DOHH2 (cell line): ENCODE results near the gene CNGB1.

Source experiments
- CTCF ChIP-seq: fragments of 200-600 bp; sonication (generic); IDR thresholded peaks from one replicate; pipeline ENCODE4 v1.5.1; 2014; ENCODE audit warnings: antibody characterized with exemption, mild to moderate bottlenecking, low read depth, low read length; ENCODE audit not compliant: poor library complexity, severe bottlenecking
- EZH2phosphoT487 ChIP-seq: fragments of 200-600 bp; sonication (generic); IDR thresholded peaks from 2 replicates; pipeline ENCODE4 v1.6.1; 2017; ENCODE audit warnings: borderline replicate concordance, mild to moderate bottlenecking, antibody characterized with exemption, low read length, moderate library complexity, mixed read lengths

- TF ChIP-seq CTCF (no peak), EZH2phosphoT487 (no peak)
Measured at GRCh38 chr16:57862698-57863433, 108.1 kb downstream of the CNGB1 start.
